PFSK-1 (cell line): ENCODE results near the gene KIDINS220.

Experiments used
- POLR2AphosphoS5 ChIP-seq: IDR thresholded peaks from 2 replicates; pipeline ENCODE4 v1.6.1; 2012; ENCODE audit warnings: low read depth, mild to moderate bottlenecking, control low read depth, low read length, moderate library complexity
- REST ChIP-seq, 2 experiments: IDR thresholded peaks; 2 replicates each; pipeline versions ENCODE4 v1.6.1 to v1.8.0; 2011 to 2012; ENCODE audit warnings: low read depth in 2 of 2, low read length in 2 of 2, control low read depth in 1 of 2, inconsistent platforms in 1 of 2, mild to moderate bottlenecking in 1 of 2, moderate library complexity in 1 of 2; ENCODE audit not compliant: insufficient read depth in 1 of 2

GRCh38 chr2:8786463-8786862 lies 51.0 kb downstream of the KIDINS220 start:
- TF ChIP-seq REST (IDR thresholded peaks at IDR 0.05; ENCODE audit: insufficient read depth in 1 of 2, low read depth in 2 of 2, low read length in 2 of 2) (no peak), POLR2AphosphoS5 (no peak)
